HepG2 (cell line): ENCODE results near the gene BCAS1. TPM values are rescaled to one million over a fixed set of nuclear protein-coding genes. Genes with fewer than 3 reads are reported as not detected.

Source experiments
- ATAC-seq: fragments of 200-7000 bp; cut with Tn5 transposase; 3 replicates; pipeline ENCODE4 v1.9.1; 2020; ENCODE audit warnings: mild to moderate bottlenecking, moderate library complexity
- BruUV-seq: library from RNA; stranded (reverse); fragments of 400-500 nt; replicated peaks from 2 replicates; lab custom pipeline; 2021; lab: Mats Ljungman, UMichigan
- CTCF ChIA-PET: fragments of 300-600 bp; formaldehyde crosslinking; extraction: SDS; loops from one replicate; lab custom pipeline; 2021; ENCODE audit warnings: low total read pairs, inconsistent platforms, low intra/inter-chr PET ratio; lab: Yijun Ruan, JAX
- POLR2A ChIA-PET: fragments of 350-600 bp; sonication (Branson Sonifier 250); formaldehyde crosslinking; loops from one replicate; lab custom pipeline; 2020; ENCODE audit warnings: antibody characterized with exemption, inconsistent platforms; lab: Yijun Ruan, JAX
- DNase-seq: peaks from one replicate; pipeline ENCODE4 v3.0.0-alpha.2; 2015; ENCODE audit warnings: low spot score
- FAIRE-seq: peaks from 3 replicates; lab custom pipeline; 2011; peaks lifted over from hg19 to GRCh38; lab: Jason Lieb, UNC
- H2AFZ ChIP-seq: one replicate; pipeline ENCODE4 v1.6.1; 2011; ENCODE audit warnings: low read length, inconsistent platforms
- H3K27ac ChIP-seq: fragments of 300-600 bp; 3 replicates; pipeline ENCODE4 v1.8.0; 2011; ENCODE audit warnings: mixed run types, mild to moderate bottlenecking, mixed read lengths, low read length, inconsistent platforms; ENCODE audit not compliant: insufficient read depth; ENCODE audit errors: extremely low read length
- H3K27me3 ChIP-seq, 2 experiments: fragments of 200-600 bp in 1 of 2; 2 replicates in 1 of 2; 3 replicates in 1 of 2; pipeline versions ENCODE4 v1.6.0 to v1.8.0; 2011; ENCODE audit warnings: low read length in 2 of 2, mild to moderate bottlenecking in 2 of 2, moderate library complexity in 2 of 2, inconsistent platforms in 1 of 2; ENCODE audit not compliant: insufficient read depth in 2 of 2, control insufficient read depth in 1 of 2
- H3K36me3 ChIP-seq, 2 experiments: fragments of 200-600 bp in 1 of 2; replicated peaks in 1 of 2; 2 replicates in 1 of 2; 3 replicates in 1 of 2; pipeline versions ENCODE4 v1.5.1 to v1.8.0; 2011; ENCODE audit warnings: low read length in 2 of 2, inconsistent platforms in 1 of 2; ENCODE audit not compliant: insufficient read depth in 2 of 2, control insufficient read depth in 1 of 2
- H3K4me1 ChIP-seq: 2 replicates; pipeline ENCODE4 v1.5.1; 2012; ENCODE audit warnings: low read length, inconsistent platforms; ENCODE audit not compliant: insufficient read depth
- H3K4me2 ChIP-seq: 2 replicates; pipeline ENCODE4 v1.6.0; 2011; ENCODE audit warnings: low read depth, low read length, inconsistent platforms
- H3K4me3 ChIP-seq, 3 experiments: fragments of 200-600 bp in 1 of 3; sonication (generic), shearing (Covaris generic) in 1 of 3; replicated peaks in 1 of 3; 2 replicates each; pipeline ENCODE4 v1.5.1; 2011 to 2016; ENCODE audit warnings: low read length in 3 of 3, inconsistent platforms in 2 of 3, low read depth in 2 of 3, mild to moderate bottlenecking in 2 of 3, control low read depth in 1 of 3, mixed read lengths in 1 of 3; ENCODE audit not compliant: insufficient read depth in 1 of 3
- H3K79me2 ChIP-seq: one replicate; pipeline ENCODE4 v1.6.1; 2011; ENCODE audit warnings: low read length, inconsistent platforms; ENCODE audit not compliant: insufficient read depth
- H3K9ac ChIP-seq: 2 replicates; pipeline ENCODE4 v1.6.0; 2011; ENCODE audit warnings: mild to moderate bottlenecking, low read depth, low read length, inconsistent platforms; ENCODE audit not compliant: insufficient read depth
- H3K9me3 ChIP-seq: 2 replicates; pipeline ENCODE4 v1.5.1; 2012; ENCODE audit warnings: mild to moderate bottlenecking, low read length
- H4K20me1 ChIP-seq: 2 replicates; pipeline ENCODE4 v1.6.0; 2011; ENCODE audit warnings: inconsistent platforms, mild to moderate bottlenecking, low read length, moderate library complexity; ENCODE audit not compliant: insufficient read depth
- FOXC1 ChIP-seq: sonication (generic); formaldehyde crosslinking; IDR thresholded peaks from 2 replicates; pipeline ENCODE4 v1.8.0; 2022; ENCODE audit warnings: mild to moderate bottlenecking, missing genetic modification reagents, borderline replicate concordance
- FOXO1 ChIP-seq: sonication (generic); formaldehyde crosslinking; IDR thresholded peaks from 2 replicates; pipeline ENCODE4 v1.4.0; 2020; ENCODE audit warnings: missing genetic modification reagents
- KAT8 ChIP-seq: IDR thresholded peaks from 2 replicates; pipeline ENCODE4 v1.6.1; 2016; ENCODE audit warnings: missing genetic modification reagents, missing compliant biosample characterization
- KDM6A ChIP-seq: IDR thresholded peaks from 2 replicates; pipeline ENCODE4 v1.6.1; 2016; ENCODE audit warnings: low read depth
- ZBTB7B ChIP-seq: sonication (generic); formaldehyde crosslinking; IDR thresholded peaks from 2 replicates; pipeline ENCODE4 v1.4.0; 2020; ENCODE audit warnings: missing genetic modification reagents
- ZNF30 ChIP-seq: sonication (generic); formaldehyde crosslinking; IDR thresholded peaks from 2 replicates; pipeline ENCODE4 v1.5.0; 2020; ENCODE audit warnings: mild to moderate bottlenecking, missing genetic modification reagents
- ZNF331 ChIP-seq: sonication (generic); formaldehyde crosslinking; IDR thresholded peaks from 2 replicates; pipeline ENCODE4 v1.4.0; 2020; ENCODE audit warnings: missing genetic modification reagents
- ZNF605 ChIP-seq: sonication (generic); formaldehyde crosslinking; IDR thresholded peaks from 2 replicates; pipeline ENCODE4 v1.8.0; 2022; ENCODE audit warnings: mild to moderate bottlenecking, missing genetic modification reagents
- WGBS: methylation state at CpG from one replicate; pipeline ENCODE4 v1.1.6; 2017; ENCODE audit warnings: low lambda C conversion rate; 5-methylcytosine and 5-hydroxymethylcytosine counted together
- in situ Hi-C: cut with HindIII; loops from 2 replicates; pipeline ENCODE4 v1.10.0; 2017; ENCODE audit warnings: low pct_unique_long_range_greater_than_20kb; ENCODE audit not compliant: extremely low pct_ligation_motif_present
- intact Hi-C: fragments of 100-400 bp; cut with micrococcal nuclease; formaldehyde crosslinking; loops from one replicate; pipeline ENCODE4 v1.10.0; 2022; ENCODE audit not compliant: unreplicated experiment
- polyA plus RNA-seq, 8 experiments: library from polyadenylated mRNA; depleted of rRNA in 3 of 8; stranded (reverse) in 7 of 8; unstranded in 1 of 8; fragments of >200 nt; fragmentation: Illumina TruSeq in 4 of 8; extraction: Trizol in 4 of 8; gene quantifications; 2 replicates each; pipeline versions ENCODE4 v1.2.1 to v1.2.3, GENCODE V29; 2011 to 2016; ENCODE audit warnings: low read depth in 4 of 8, missing spikeins in 1 of 8, mixed read lengths in 1 of 8; ENCODE audit not compliant: insufficient read depth in 1 of 8
- total RNA-seq, 5 experiments: library from RNA; depleted of rRNA; stranded (reverse); fragments of >200 nt; fragmentation: Illumina TruSeq; extraction: Trizol; gene quantifications; 2 replicates each; pipeline ENCODE4 v1.2.3, GENCODE V29; 2016; ENCODE audit warnings: low read depth in 1 of 5
- TF ChIP-seq, protein P1 (sequence below): sonication (generic); formaldehyde crosslinking; IDR thresholded peaks from 2 replicates; pipeline ENCODE4 v1.9.0; 2022; ENCODE audit warnings: low read depth, missing genetic modification reagents
- TF ChIP-seq, protein P2 (sequence below): sonication (generic); formaldehyde crosslinking; IDR thresholded peaks from 2 replicates; pipeline ENCODE4 v1.4.0; 2020; ENCODE audit warnings: missing genetic modification reagents
- TF ChIP-seq, protein P3 (sequence below): sonication (generic); formaldehyde crosslinking; IDR thresholded peaks from 2 replicates; pipeline ENCODE4 v1.5.1; 2020; ENCODE audit warnings: missing genetic modification reagents, mild to moderate bottlenecking, borderline replicate concordance
- TF ChIP-seq, protein P4 (sequence below): sonication (generic); formaldehyde crosslinking; IDR thresholded peaks from 2 replicates; pipeline ENCODE4 v1.5.0; 2020; ENCODE audit warnings: mild to moderate bottlenecking, missing genetic modification reagents, borderline replicate concordance

The BCAS1 gene
- total and polyA plus RNA-seq, 2 of the 13 experiments (the other 11 are each of a cell fraction or from before 2014, with no cell fraction given), result 0.55 to 0.91 TPM

DNA sequence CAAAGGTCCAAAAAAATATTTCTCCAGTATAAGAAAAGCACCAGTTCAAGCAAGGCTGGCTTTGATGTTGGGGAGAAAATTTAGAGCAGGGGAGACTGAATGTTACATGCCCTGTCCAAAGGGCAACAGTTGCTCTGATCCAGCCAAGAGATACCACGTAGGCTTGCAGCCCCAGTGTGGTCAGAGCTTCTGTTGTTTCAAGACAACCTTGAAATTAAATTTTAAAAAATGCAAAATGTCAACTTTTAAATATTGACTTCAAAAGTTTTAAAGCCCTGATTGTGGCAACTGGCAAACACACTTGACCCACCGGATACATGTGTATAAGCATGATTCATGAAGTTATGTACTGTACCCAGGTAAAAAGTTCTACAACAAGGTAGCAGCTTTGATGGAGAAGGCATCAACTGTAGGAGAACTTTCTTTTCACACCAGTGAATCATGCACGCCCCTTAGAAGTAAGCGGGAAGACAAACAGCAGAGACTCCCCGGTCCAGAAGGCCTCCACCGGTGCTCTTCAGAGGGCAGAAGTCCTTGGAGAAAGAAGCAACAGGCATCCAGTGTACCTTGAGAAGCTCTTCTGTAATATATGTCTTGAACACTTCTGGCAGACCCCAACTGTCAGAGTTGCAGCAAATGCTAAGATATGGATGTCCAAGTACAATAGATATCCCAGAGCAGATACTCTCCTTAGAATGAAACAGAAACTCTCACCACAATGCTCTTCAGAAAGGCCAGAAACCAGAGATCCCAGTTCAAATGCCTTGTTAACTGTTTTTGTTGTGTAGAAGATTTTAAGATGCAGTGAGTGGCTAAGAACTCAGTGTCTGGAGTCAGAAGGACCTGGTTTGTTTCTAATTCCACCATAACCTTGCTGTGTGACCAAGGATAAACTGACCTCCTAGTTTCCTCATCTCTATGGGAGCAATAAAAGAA lies 115.4 kb downstream of the BCAS1 start:
- ChIA-PET CTCF (no interaction called here), POLR2A (interaction anchor here (1.1 to 1.5 kb wide), 2 partner anchors 12 to 113 kb away, joined by 3 to 4 read pairs; no protein-coding TSS in a partner anchor)
- no TSS peak for BruUV-seq
- intact Hi-C loops, result no loop called here
- WGBS, result 5% methylated on average over 6 of the region's 6 CpGs
- Histone ChIP-seq H3K9me3 (peaks cover 8% of the 10 kb centered on the region; the same call in 1 of the 2 replicates), H3K9ac (0 out of 2 replicates have a peak overlapping the region, but pooled peaks have one; percentile 1), H3K36me3 (no peaks in the 10 kb centered on the region), H3K4me1 (peaks cover 39% of the 10 kb centered on the region), H3K79me2 (no peaks in the 10 kb centered on the region), H2AFZ (no peak overlapping the region), H4K20me1 (no peaks in the 10 kb centered on the region), H3K4me2 (peak overlapping the region; percentile 45), H3K27ac (peak overlapping the region; percentile 52), H3K27me3 (no peaks in the 10 kb centered on the region), H3K4me3 (peak overlapping the region in 1 of 3 experiments; percentile 26; a peak in 2 of 6 replicates)
- in situ Hi-C loops, result no loop called here
- FAIRE-seq, result peak; percentile 94
- DNase-seq, result peak; percentile 91
- peak; percentile 97 for ATAC-seq
- TF ChIP-seq, protein P1, sequence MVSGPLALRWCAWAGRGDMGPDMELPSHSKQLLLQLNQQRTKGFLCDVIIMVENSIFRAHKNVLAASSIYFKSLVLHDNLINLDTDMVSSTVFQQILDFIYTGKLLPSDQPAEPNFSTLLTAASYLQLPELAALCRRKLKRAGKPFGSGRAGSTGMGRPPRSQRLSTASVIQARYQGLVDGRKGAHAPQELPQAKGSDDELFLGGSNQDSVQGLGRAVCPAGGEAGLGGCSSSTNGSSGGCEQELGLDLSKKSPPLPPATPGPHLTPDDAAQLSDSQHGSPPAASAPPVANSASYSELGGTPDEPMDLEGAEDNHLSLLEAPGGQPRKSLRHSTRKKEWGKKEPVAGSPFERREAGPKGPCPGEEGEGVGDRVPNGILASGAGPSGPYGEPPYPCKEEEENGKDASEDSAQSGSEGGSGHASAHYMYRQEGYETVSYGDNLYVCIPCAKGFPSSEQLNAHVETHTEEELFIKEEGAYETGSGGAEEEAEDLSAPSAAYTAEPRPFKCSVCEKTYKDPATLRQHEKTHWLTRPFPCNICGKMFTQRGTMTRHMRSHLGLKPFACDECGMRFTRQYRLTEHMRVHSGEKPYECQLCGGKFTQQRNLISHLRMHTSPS (CRISPR knock-in tag), result peak; percentile 70; the same call in 1 of the 2 replicates
- TF ChIP-seq KAT8 (CRISPR knock-in tag) (0 out of 2 replicates have a peak, but pooled peaks have one; percentile 25), ZNF30 (CRISPR knock-in tag) (0 out of 2 replicates have a peak, but pooled peaks have one; percentile 45), ZNF605 (CRISPR knock-in tag) (peak; percentile 51; the same call in 1 of the 2 replicates), FOXC1 (CRISPR knock-in tag) (no peak), ZBTB7B (CRISPR knock-in tag) (peak; percentile 44; the same call in 1 of the 2 replicates), KDM6A (peak; percentile 77), FOXO1 (CRISPR knock-in tag) (peak; percentile 83), ZNF331 (CRISPR knock-in tag) (peak; percentile 54; the same call in 1 of the 2 replicates)
- TF ChIP-seq, protein P2, sequence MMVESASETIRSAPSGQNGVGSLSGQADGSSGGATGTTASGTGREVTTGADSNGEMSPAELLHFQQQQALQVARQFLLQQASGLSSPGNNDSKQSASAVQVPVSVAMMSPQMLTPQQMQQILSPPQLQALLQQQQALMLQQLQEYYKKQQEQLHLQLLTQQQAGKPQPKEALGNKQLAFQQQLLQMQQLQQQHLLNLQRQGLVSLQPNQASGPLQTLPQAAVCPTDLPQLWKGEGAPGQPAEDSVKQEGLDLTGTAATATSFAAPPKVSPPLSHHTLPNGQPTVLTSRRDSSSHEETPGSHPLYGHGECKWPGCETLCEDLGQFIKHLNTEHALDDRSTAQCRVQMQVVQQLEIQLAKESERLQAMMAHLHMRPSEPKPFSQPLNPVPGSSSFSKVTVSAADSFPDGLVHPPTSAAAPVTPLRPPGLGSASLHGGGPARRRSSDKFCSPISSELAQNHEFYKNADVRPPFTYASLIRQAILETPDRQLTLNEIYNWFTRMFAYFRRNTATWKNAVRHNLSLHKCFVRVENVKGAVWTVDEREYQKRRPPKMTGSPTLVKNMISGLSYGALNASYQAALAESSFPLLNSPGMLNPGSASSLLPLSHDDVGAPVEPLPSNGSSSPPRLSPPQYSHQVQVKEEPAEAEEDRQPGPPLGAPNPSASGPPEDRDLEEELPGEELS, result peak; percentile 42; the same call in 1 of the 2 replicates
- TF ChIP-seq, protein P3, sequence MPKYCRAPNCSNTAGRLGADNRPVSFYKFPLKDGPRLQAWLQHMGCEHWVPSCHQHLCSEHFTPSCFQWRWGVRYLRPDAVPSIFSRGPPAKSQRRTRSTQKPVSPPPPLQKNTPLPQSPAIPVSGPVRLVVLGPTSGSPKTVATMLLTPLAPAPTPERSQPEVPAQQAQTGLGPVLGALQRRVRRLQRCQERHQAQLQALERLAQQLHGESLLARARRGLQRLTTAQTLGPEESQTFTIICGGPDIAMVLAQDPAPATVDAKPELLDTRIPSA (CRISPR knock-in tag), result no peak
- TF ChIP-seq, protein P4, sequence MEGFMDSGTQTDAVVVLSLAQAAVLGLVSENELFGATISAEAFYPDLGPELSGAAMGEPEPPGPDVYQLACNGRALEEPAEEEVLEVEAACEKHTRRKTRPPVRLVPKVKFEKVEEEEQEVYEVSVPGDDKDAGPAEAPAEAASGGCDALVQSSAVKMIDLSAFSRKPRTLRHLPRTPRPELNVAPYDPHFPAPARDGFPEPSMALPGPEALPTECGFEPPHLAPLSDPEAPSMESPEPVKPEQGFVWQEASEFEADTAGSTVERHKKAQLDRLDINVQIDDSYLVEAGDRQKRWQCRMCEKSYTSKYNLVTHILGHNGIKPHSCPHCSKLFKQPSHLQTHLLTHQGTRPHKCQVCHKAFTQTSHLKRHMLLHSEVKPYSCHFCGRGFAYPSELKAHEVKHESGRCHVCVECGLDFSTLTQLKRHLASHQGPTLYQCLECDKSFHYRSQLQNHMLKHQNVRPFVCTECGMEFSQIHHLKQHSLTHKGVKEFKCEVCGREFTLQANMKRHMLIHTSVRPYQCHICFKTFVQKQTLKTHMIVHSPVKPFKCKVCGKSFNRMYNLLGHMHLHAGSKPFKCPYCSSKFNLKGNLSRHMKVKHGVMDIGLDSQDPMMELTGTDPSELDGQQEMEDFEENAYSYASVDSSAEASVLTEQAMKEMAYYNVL (CRISPR knock-in tag), result no peak
